Upper lobe of right lung (tissue), 1 donor: Measurements from ENCODE around the gene ATP6V1C2. TPM values are rescaled to one million over a fixed set of nuclear protein-coding genes. Genes with fewer than 3 reads are reported as not detected.

ENCODE experiments used
- ATAC-seq: fragments of 200-7000 bp; cut with Tn5 transposase; one replicate; pipeline ENCODE4 v1.9.1; 2020; ENCODE audit warnings: mild to moderate bottlenecking, moderate library complexity
- DNase-seq: peaks from one replicate; pipeline ENCODE4 v3.0.0-alpha.2; 2020
- H3K27ac ChIP-seq: fragments of 200-600 bp; one replicate; pipeline ENCODE4 v1.8.0; 2022
- H3K27me3 ChIP-seq: fragments of 200-600 bp; one replicate; pipeline ENCODE4 v1.8.0; 2022; ENCODE audit warnings: mild to moderate bottlenecking
- H3K36me3 ChIP-seq: fragments of 200-600 bp; one replicate; pipeline ENCODE4 v1.8.0; 2022
- H3K4me1 ChIP-seq: fragments of 200-600 bp; one replicate; pipeline ENCODE4 v1.8.0; 2022
- H3K4me3 ChIP-seq: fragments of 200-600 bp; one replicate; pipeline ENCODE4 v1.8.0; 2022; ENCODE audit warnings: mild to moderate bottlenecking
- H3K9me3 ChIP-seq: fragments of 200-600 bp; one replicate; pipeline ENCODE4 v1.8.0; 2022
- intact Hi-C: fragments of 100-400 bp; cut with DNase I; formaldehyde crosslinking; loops from one replicate; pipeline ENCODE4 v1.11.0; 2022
- total RNA-seq: library from RNA; stranded (reverse); fragmentation: NEBNext Ultra II Directional; extraction: Animal tissue kit (Norgen Biotek cat#: 25700); gene quantifications from one replicate; pipeline ENCODE4 v1.2.1, GENCODE V29; 2021
- TF ChIP-seq, protein P1 (sequence below): fragments of 200-600 bp; IDR thresholded peaks from one replicate; pipeline ENCODE4 v1.8.0; 2022; ENCODE audit warnings: antibody characterized with exemption
- donor health status: DM: no; HTN: yes; CAD: no; lungs with severe emphysema.

ATP6V1C2 gene
- total RNA-seq, 1 donor from 2014 or later = not detected

DNA sequence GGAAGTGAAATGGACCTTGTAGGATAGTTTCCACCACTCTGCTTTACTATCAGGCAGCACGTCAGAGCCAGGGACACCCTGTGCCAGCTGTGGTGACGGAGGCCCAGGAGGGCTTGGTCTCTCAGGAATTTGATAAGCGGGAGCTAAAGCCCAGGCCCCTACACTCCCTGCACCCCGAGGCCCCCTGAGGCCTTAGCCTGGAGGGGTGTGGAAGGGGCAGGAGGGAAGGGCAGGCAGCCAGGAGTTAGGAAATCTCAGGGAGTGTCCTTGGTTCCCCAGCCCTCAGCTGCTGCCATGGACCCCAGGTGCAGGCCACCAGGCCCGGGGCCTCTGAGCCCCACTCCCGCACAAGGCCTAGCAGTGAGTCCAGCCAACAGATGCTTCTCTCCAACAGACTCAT lies 53.0 kb downstream of the ATP6V1C2 start:
- no peaks in the 10 kb centered on the region for H3K27me3 ChIP-seq
- no peak overlapping the region for H3K27ac ChIP-seq
- TF ChIP-seq, protein P1, sequence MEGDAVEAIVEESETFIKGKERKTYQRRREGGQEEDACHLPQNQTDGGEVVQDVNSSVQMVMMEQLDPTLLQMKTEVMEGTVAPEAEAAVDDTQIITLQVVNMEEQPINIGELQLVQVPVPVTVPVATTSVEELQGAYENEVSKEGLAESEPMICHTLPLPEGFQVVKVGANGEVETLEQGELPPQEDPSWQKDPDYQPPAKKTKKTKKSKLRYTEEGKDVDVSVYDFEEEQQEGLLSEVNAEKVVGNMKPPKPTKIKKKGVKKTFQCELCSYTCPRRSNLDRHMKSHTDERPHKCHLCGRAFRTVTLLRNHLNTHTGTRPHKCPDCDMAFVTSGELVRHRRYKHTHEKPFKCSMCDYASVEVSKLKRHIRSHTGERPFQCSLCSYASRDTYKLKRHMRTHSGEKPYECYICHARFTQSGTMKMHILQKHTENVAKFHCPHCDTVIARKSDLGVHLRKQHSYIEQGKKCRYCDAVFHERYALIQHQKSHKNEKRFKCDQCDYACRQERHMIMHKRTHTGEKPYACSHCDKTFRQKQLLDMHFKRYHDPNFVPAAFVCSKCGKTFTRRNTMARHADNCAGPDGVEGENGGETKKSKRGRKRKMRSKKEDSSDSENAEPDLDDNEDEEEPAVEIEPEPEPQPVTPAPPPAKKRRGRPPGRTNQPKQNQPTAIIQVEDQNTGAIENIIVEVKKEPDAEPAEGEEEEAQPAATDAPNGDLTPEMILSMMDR = no peak
- ATAC-seq (peak; percentile 26), DNase-seq (no peak)
- H3K4me1 ChIP-seq = no peaks in the 10 kb centered on the region
- no peak overlapping the region for H3K4me3 ChIP-seq
- H3K9me3 ChIP-seq = no peaks in the 10 kb centered on the region
- peaks cover 17% of the 10 kb centered on the region for H3K36me3 ChIP-seq
- intact Hi-C loops = no loop called here

DNA sequence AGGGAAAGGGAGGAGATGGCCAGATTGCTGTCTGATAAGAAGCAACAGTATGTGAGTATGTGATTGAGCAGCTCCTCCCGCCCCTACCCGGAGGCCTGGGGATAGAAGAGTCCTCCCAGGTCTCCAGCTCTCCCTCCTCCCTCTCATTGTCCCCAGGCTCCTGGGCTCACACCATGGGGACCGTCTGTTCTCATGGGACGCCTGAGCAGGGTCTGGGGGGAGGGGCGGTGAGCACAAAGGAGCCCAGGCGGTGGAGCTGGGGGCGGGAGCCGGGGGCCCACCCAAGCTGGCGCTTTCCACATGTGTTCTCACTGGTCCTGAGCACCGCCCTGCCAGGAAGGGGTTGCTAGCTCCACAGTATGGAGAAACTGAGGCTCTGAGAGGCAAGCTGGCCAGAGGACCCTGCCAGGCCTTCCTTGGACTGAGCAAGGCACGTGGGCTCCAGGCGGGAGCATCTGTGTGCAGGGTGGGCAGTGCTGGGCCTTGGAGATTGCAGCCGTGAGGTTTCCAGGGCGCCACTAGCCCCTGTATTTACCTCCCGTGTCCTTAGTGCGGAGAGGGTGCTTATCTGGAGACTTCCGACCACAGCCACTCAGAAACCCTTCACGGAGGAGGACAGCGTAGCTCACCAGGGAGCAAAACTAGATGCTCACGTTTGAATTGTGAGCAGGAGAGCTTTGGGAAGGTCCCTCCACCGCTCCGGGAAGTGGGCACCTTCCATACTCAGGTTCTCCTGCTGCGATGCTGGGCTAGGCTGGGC lies 53.8 kb downstream of the ATP6V1C2 start:
- H3K4me3 ChIP-seq = no peak overlapping the region
- TF ChIP-seq, protein P1 = no peak
- no peaks in the 10 kb centered on the region for H3K4me1 ChIP-seq
- no peaks in the 10 kb centered on the region for H3K27me3 ChIP-seq
- DNase-seq = peak; percentile 65
- H3K27ac ChIP-seq = no peak overlapping the region
- H3K9me3 ChIP-seq = no peaks in the 10 kb centered on the region
- intact Hi-C loops = no loop called here
- peaks cover 22% of the 10 kb centered on the region for H3K36me3 ChIP-seq
- ATAC-seq = peak; percentile 36

DNA sequence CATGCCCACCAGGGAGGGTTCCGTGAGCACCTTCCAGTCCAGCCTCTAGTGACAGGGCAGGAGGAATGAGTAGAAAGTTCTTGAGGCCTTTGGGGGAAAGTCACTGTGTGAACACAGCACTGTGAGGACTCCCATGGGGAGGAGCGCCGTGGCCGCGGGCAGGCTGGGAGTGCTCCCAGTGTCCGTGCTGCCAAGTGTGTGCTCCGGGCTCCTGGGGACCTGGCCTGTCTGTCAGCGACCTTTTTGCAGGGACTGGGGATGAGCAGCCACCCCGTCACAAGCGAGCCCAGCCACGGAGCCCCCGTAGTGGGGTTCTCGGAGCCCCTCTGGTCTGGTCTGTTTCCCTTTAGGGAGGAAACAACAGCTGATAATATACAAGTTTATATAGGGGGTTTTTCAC lies 54.4 kb downstream of the ATP6V1C2 start:
- intact Hi-C loops = no loop called here
- H3K27me3 ChIP-seq = no peaks in the 10 kb centered on the region
- DNase-seq (peak; percentile 59), ATAC-seq (no peak)
- no peaks in the 10 kb centered on the region for H3K9me3 ChIP-seq
- no peak overlapping the region for H3K4me3 ChIP-seq
- no peak overlapping the region for H3K27ac ChIP-seq
- TF ChIP-seq, protein P1 = no peak
- H3K4me1 ChIP-seq = no peaks in the 10 kb centered on the region
- peaks cover 28% of the 10 kb centered on the region for H3K36me3 ChIP-seq

DNA sequence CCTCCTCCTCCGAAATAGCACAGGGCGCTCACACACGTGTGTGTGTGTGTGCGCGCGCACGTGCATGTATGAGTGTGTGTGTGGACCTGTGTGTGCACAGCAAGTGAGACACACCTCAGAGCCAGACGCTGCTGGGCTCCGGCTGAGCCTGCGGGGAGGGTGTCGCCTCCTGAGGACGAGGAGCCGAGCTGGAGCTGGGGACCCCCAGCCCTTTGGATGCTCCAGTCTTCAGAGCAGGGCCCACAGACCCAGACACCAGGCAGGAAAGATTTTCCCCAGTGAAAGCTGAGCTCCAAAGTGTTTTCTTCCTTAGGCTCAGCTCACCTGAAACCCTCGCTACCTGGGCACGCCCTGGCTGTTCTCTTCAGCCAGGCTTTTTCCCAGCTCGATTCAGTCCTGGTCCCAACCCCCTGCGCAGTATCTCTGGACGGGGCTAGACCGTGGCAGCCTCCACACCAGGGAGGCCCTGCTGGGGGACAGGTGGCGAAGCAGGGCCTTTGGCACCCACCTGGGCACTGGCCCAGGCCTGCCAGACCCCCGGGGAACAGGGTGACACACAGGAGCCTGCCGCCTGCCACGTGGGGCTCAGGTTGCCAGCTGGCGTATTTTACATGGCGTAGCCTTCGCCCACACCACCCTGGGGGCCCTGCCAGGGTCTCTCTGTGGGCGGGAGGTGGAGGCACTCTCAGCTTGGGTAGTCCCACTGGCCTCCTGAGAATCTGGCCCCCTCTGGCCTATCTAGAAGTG lies 55.0 kb downstream of the ATP6V1C2 start:
- DNase-seq (peak; percentile 45), ATAC-seq (no peak)
- Histone ChIP-seq H3K36me3 (peaks cover 34% of the 10 kb centered on the region), H3K27ac (no peak overlapping the region), H3K4me1 (no peaks in the 10 kb centered on the region), H3K27me3 (no peaks in the 10 kb centered on the region), H3K9me3 (no peaks in the 10 kb centered on the region), H3K4me3 (no peak overlapping the region)
- intact Hi-C loops = no loop called here
- TF ChIP-seq, protein P1 = no peak

DNA sequence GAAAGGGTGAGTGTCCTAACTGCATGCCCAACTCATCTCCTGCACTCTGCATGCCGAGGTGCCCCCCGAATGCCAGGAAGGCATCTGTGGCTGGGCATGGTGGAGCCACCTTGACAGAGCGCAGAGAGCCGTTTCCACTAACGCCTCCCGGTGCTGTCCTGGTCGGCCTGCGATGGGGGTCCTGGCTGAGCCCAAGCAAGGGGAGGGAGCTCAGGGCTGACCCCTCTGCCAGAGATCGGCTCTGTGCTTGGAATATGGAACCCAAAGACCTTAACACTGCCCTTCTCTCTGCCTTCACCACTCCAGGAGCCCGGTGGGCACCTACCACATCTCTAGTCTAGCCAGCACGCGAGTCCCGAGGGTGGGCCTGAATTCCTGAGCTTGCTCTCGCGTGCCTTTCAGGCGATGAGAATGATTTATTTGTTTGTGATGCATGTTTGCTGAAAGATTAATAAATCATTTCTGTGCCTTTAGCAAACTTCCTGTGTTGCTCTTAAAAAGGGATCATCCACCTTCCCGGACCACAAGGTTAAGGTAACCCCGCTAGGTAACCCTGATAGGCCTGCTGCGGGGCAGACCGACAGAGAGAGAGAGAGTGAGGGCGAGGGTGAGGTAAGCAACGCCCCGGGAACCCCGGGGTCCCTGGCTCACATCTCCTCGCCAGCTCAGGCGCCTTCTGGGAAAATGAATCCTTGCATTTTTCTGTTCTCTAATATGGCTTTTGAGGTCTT lies 55.8 kb downstream of the ATP6V1C2 start:
- intact Hi-C loops = no loop called here
- Histone ChIP-seq H3K9me3 (no peaks in the 10 kb centered on the region), H3K4me3 (no peak overlapping the region), H3K36me3 (peaks cover 42% of the 10 kb centered on the region), H3K4me1 (no peaks in the 10 kb centered on the region), H3K27ac (no peak overlapping the region), H3K27me3 (no peaks in the 10 kb centered on the region)
- ATAC-seq (no peak), DNase-seq (peak; percentile 27)
- TF ChIP-seq, protein P1 = no peak
